ENCODE data around the gene GRM3. TPM values are rescaled to one million over a fixed set of nuclear protein-coding genes. Genes with fewer than 3 reads are reported as not detected.

The GRM3 gene
- total RNA-seq, 2 experiments from 2014 or later = not detected

DNA sequence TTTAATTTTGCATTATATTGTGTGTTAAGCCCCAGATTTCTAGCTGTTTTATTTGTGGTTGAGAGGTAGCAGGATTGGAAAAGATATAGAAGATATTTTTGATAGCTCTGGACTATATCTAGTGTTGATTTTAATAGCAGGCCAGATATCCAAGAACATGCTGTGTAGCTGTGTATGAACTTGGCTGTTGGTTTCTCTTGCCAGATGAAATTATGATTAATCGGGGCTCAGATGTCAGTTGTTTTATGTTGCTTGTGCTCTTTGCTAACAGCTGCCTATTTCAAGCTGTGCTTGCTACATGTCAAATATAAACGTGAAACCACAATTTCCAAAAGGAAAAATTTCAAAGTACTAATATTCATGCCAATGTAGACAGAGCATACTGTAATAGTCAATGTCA lies 141.1 kb downstream of the GRM3 start:
- POLR2A ChIA-PET = no interaction called here
- CTCF ChIA-PET = no interaction called here

DNA sequence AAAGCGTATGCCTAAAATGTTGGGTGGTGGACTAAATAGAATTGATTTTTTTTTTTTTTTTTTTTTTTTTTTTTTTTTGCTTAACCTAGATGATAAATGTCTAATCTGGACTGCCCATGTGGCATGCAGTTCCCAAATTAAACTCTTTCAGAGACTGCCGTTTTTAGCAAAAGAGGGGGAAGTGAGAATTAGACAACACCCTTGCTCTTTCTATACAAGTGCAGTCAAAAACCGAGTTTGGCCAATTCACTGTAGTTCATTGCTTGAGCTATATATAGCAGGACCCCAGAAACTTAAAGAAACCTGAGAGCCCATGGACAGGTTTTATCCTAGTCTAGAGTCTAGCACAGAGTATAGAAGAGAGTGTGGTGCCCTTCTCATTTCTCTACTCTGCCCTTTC lies 141.9 kb downstream of the GRM3 start:
- CTCF ChIA-PET = no interaction called here
- POLR2A ChIA-PET = no interaction called here

DNA sequence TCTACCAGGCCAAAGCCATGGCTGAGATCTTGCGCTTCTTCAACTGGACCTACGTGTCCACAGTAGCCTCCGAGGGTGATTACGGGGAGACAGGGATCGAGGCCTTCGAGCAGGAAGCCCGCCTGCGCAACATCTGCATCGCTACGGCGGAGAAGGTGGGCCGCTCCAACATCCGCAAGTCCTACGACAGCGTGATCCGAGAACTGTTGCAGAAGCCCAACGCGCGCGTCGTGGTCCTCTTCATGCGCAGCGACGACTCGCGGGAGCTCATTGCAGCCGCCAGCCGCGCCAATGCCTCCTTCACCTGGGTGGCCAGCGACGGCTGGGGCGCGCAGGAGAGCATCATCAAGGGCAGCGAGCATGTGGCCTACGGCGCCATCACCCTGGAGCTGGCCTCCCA lies 142.7 kb downstream of the GRM3 start:
- ChIA-PET POLR2A (no interaction called here), CTCF (no interaction called here)

DNA sequence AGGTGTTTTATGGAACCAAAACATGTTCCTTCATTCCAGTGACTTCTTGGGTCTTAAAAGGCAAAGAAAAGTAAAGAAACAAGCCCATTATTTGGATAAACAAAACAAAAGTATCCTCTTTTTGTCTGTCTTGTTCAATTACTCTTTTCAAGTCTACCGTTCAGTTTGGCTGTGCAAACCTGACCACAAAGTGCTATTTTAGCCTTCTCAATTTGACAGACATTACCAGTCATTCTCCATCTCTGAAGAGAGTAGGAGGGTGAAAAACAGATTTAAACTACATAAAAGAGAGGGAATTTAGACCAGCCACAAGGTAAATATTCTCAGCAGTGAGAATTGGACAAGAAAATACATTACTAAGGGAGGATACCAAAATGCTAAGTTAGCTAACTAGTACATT lies 145.2 kb downstream of the GRM3 start:
- ChIA-PET CTCF (no interaction called here), POLR2A (no interaction called here)

DNA sequence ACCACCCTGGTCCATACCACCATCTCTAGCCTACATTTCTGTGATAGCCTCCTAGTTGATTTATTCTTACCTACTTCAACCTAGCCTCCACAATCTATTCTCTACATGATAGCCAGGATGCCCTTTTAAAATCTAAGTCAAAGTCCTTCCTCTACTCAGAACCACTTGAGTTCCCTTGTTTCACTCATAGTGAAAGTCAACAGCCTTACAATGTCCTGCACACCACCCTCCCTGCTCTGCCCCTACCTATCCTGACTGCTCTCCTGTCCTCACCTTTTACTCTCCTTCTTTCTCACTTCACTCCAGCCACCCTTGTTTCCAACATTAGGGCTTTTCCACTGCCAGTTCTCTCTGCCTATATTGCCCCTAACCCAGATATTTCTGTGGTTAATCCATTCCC lies 146.7 kb downstream of the GRM3 start:
- ChIA-PET CTCF (no interaction called here), POLR2A (no interaction called here)

DNA sequence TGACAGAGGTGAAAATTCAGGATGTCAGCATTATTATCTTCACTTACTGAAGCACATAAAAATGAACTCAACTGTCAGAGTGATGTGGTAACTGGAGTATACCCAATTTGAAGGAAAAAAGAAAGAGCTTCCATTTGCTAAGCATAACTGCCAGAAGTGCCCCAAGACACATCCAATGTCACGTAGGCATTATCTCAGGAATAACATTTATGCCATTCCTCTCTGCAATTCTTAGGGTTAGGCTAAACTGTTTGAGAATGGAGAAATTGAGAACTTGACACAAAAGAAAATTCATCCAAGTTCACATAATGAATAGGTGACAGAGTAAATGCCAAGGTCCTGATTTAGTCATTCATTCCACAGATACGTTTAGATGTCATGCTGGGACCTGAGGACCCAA lies 148.6 kb downstream of the GRM3 start:
- ChIA-PET CTCF (no interaction called here), POLR2A (no interaction called here)

DNA sequence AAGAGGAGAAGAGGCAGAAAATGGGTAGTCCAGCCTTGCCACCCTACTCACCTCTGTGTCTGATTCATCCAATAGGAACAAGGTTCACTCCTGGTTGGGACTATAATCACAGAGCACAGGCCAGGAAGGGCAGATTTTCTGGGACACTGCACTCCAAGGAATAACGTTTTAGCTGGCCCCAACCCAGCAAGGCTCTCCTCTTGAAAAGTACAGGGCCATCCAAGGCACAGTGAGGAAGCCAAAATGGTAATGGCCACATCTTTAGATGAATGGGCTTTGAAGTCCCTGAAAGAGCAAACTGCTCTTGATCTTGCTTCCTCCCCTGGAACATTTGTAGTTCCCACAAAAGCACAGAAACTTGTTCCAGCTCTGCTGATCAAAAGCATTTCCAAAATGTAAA lies 149.4 kb downstream of the GRM3 start:
- ChIA-PET POLR2A (no interaction called here), CTCF (no interaction called here)

DNA sequence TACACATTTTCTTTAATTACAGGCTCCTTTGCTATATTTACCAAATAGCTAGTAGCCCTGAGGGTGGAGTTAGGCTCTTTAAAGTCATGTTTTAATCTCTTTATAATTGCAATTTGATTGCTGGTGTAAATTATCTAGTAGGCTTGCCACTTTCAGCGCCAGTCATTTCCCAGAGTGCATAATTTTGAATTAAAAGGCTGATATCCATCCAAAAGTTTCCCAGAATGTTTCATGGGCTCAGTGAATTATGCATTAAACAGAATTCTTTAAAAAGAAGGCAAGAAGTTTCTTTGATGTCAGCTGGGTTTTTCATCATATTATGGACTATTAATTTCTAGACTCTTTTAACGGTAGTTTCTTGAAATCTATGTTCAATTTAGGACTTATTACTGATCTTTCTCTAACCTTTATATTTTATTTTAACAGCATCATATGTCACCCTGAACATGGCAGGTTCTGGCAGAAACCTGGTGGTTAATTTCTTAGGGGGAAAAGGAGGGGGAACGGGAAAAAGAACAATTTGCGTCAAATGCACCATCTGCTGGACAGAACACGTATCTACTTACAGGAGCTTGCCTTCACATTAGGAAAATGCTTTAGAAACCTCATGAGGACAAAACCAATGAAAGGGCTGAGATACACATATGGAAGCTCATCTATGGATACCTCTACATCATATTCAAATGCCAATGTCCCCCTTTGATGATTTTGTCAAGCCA lies 171.1 kb downstream of the GRM3 start:
- POLR2A ChIA-PET = no interaction called here
- CTCF ChIA-PET = no interaction called here

DNA sequence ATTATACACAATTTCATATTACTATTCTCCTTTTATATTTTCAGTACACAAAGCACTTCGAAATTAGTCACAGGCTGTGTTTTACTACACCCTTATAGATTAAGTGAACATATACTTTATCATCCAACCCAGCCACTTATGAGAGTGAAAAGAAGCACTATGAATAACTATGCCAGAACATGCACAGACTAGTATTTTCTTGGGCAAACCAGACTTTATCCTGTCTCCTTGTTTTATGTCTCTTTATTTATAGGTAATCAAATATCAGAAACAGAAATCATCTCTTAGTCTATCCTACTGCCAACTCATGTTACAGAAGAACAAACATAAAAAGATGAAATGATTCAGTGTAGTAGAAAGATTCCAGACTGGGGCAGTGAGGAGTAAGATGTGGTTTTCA lies 171.8 kb downstream of the GRM3 start:
- POLR2A ChIA-PET = no interaction called here
- CTCF ChIA-PET = no interaction called here

DNA sequence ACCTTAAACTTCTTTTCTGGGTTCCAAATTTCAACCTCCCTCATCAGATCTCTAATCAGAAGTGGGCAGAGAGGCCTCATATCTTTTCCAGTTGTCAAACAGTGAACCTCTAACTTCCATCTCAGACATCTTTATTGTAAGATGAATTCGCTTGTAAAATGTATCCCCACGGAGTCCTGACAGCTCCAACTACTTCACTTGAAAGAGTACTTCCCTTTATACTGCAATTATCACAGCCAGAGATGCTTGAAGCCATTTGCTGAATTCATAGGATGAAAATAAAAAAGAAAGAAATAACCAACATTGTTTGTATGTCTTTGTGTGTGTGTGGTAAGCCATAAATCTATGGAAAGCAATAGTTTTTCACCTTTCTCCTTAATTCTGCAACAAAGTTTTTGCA lies 175.2 kb downstream of the GRM3 start:
- CTCF ChIA-PET = no interaction called here
- POLR2A ChIA-PET = no interaction called here

DNA sequence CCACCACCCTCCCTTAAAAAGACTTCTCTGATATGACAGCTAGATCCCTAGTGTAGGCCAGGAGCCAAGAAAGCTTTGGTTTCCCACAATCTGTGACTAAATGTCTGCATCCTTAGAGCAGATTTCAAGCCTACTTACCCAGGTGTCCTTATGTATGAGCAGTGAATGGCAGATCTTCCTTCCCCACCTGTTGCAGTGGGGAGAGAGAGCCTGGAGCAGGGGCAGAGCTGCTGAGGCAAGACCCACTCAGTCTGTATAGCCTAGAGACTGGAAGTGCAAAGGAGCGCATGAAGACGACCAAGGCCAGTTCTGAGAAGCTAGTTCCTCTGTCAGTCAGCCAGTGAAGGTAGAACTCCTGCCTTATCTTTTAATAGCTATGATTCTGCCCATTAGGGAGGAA lies 180.1 kb downstream of the GRM3 start:
- CTCF ChIA-PET = no interaction called here
- POLR2A ChIA-PET = no interaction called here

DNA sequence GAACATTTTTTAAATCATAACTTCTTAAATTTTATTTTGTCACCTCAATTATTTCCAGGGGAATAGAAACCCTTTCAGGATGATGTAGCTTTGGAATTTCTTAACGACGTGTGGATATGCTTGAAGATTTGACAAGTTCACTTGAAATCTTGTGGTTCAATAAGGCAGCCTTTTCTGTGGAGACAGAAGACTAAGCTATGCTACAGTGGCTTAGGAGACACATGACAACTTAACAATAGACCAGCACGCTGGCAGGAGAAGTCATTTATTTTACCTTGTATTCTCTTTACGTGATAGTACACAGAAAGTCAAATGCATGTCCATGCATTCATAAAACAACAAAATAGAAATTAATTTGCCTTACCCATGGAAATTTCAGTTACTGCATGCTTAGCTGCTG lies 181.6 kb downstream of the GRM3 start:
- CTCF ChIA-PET = no interaction called here
- POLR2A ChIA-PET = no interaction called here

DNA sequence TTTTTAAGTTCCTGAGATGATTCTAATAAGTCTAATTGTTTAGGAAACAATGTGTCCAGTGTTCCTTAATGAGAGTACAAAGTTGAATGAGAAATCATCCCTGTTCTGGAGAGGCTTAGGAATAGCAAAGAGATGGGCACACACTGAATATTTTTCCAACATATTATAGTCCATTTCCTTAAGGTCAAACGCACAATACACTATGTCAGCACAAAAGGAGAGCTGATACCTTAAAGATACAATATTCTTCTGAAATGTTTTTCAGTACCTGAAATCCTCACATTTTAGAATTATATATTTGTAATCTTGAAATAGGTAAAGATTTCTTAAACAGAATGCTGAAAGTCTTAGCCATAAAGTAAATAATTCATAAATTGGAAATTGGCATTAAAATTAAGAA lies 183.2 kb downstream of the GRM3 start:
- ChIA-PET POLR2A (no interaction called here), CTCF (no interaction called here)

DNA sequence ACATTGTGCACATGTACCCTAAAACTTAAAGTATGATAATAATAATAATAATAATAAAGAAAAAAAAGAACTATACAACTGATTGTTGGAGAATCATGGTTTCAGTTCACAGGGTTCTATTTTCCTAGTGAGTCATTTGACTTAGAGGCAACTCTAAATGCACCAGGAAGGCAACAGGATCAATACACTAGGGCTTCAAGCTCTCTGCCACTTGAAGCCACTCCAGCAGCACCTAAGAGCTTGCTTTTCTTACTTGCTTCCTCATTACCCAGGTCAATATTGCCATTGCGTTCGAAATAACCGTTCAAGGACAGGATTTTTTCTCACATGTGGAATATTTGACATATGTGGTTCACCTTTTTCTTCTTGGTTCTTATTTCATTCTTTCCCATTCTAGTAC lies 189.7 kb downstream of the GRM3 start:
- CTCF ChIA-PET = no interaction called here
- POLR2A ChIA-PET = no interaction called here

DNA sequence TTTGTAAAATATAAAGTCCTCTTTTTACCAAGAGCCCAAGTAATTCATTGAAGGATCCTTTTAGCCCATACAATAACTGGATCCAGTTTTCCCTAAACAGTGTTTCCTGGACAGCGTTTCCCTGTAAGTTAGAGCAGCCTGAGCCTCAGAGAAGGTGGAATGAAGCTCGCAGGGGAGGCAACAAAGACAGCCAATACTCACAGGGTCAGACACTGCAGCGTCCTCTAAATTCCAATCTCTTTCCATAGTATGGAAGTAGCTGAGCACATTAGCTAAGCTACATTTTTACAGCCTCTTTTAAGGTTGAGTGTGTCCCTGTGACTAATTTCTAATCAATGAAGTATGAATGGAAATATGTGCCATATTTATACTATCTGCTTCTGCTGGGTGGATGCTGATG lies 193.5 kb downstream of the GRM3 start:
- POLR2A ChIA-PET = no interaction called here
- CTCF ChIA-PET = no interaction called here

DNA sequence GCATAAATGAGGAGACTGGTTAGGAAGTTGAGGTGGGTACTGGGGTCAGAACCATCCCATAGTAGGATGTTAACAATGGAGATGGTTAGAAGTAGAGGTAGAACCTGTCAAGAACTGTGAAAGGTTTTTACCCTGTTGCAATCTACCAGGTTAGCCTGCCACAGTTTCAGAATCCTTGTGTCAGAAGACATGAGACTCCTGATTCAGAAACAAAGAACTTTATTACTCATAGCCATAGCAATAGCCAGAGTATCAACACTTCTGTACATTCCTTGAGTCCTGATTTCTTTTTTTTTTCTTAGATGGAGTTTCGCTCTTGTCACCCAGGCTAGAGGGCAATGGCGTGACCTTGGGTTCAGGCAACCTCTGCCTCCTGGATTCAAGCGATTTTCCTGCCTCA lies 200.9 kb downstream of the GRM3 start:
- CTCF ChIA-PET = no interaction called here
- POLR2A ChIA-PET = no interaction called here

DNA sequence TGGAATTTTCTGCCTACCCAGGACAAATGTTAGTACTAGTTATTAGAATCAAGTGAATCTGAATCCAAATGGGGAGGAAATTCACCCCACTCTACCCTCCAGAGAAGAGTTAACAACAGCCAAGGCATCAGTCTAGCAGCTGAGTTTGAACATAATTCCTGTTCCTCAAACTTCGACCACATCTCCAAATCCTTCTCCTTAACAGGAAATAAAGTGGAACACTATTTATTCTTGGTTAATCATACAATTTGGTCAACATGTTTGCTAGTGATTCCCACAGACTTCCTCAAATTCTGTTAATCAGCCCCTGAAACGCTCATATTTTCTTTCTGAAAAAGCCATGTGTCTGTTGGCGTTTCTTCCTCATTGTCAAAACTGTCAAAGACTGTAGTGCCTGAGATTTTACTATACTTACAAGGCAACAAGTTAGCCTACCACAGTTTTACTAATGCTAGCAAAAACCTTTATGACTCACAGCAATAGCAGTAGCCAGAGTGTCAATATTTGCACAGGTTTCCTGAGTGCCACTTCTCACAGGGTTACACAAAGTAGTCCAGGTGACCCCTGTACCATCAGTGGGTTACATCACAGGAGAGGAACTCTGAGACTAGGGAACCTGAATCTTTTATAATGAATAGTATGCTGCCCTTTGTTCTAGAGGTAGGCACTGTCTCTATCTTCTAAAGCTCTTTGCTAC lies 202.9 kb downstream of the GRM3 start:
- ChIA-PET CTCF (no interaction called here), POLR2A (no interaction called here)

DNA sequence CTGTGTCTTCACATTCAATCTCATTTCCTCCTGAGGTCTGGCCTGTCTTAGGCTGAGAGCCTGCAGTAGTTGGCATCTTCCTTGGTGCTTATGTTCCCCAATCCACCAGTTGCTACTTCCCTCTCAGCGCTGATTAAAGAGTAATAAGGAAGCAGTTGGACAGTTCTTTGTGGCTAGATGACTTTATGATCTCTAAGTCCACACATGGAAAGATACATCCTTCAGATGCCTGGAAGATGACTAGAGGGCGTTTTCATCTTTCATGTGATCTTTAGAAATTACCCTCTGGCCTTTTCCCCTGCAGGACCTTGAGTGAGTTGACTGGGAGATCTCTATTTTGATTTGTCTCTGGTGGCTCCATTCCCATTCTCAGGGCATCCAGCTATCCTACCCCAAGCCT lies 204.5 kb downstream of the GRM3 start:
- CTCF ChIA-PET = interaction anchor here (0.6 kb wide), 1 partner anchor 1248 kb away, joined by 3 read pairs; no protein-coding TSS in a partner anchor
- POLR2A ChIA-PET = no interaction called here

DNA sequence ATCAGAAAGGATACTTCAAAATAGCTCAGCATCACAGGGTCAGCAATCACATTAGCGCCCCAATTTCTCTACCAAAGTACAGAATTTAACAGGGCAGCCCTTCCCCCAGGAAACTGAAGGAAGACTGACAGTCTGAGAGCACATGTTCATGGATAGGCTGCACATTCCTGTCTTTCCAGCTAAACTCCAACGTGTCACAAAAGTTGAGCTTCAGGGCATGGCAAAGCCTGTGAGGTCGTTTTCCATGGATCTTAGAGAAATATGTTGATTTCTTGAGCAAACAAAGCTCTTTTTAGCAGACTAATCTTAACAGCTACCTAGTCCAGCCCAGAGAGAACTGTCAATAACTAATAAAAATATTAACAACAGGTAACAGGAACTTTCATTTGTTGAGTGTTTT lies 207.9 kb downstream of the GRM3 start:
- POLR2A ChIA-PET = no interaction called here
- CTCF ChIA-PET = no interaction called here

DNA sequence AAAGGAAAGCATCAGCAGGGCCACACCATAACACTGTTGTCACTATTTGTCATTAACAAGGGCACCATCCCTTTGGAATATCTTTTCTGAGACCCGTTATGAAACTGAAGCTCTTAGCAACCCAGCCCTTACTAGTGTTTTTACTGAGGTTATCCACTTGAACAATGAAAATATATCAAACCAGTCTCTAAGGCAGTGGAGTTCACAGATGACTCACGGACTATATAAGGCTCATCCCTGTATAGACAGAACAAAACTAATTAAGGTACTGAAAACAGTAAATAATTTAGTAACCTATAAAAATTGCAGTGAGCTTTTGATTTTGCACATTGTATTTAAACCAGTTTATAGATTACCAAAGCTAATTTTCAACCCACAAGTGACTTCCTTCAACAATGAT lies 219.7 kb downstream of the GRM3 start:
- POLR2A ChIA-PET = interaction anchor here (0.6 kb wide), 1 partner anchor 12 kb away, joined by 3 read pairs; no protein-coding TSS in a partner anchor

DNA sequence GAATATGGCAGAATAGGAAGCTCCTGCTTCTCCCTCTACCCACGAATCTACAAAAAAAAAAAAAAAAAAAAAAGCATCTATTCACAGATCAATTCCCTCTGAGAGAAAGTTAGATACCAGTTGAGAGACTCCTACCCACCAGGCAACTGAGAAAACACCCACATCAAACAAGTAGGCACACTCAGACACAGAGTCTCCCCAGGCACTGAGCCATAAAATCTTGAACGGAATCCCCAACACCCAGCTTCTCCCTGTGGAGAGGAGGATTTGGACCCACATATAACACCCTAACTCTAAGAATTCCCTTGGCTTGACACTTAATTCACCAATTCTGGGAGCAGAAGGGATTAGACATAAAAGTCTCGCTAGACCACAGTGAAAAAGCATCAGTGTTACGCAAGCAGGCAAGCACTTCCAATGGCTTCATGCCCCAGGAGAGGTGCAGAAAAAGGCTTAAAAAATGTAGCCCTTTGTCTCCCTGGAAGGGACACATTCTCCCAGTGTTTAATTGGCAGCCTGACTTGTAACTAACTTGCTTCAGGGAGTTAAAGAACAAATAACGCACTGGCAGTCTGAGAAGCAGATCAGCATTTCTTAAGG lies 223.6 kb downstream of the GRM3 start:
- POLR2A ChIA-PET = no interaction called here
- CTCF ChIA-PET = interaction anchor here (0.6 kb wide), 1 partner anchor 78 kb away, joined by 3 read pairs; no protein-coding TSS in a partner anchor

More for the DNA sequence above, 219.7 kb downstream of the GRM3 start:
- CTCF ChIA-PET = no interaction called here

DNA sequence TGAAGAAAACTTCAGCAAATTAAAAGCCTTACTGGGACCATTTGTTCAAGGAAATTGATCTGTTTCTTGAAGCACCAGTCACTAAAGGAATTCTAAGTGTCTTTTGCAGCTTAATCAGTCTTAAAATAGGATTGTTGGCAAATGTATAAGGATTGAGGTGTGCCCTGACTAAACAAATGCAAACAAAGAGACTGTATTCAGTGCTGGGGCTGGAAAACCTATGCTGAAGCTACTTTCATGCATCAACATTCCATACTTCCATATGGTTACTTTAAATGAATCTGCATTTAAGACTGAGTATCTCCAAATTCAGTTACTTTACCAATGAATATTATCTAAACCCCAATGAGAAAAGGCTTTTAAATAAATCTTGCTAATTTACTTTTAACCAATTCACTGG lies 232.4 kb downstream of the GRM3 start:
- POLR2A ChIA-PET = interaction anchor here (0.6 kb wide), 1 partner anchor 13 kb away, joined by 3 read pairs; no protein-coding TSS in a partner anchor
- CTCF ChIA-PET = no interaction called here
